Measurements from ENCODE around the gene SHISA4. TPM values are rescaled to one million over a fixed set of nuclear protein-coding genes. Genes with fewer than 3 reads are reported as not detected.
A peak's percentile ranks its signal among the peaks of the same experiment; 100 is the strongest.
"Not testable (repeated sequence)": the region's sequence is repeated elsewhere in the genome, so short reads cannot be mapped to it uniquely, and the experiment has no call there.

SHISA4 gene
- total RNA-seq, 2 experiments from 2014 or later: 0.14 to 0.26 TPM

GRCh38 chr1:201850053-201850397 lies 38.7 kb upstream of the SHISA4 start:
- Mint-ChIP-seq H3K9me3 (ENCODE audit: low read depth) (no peaks in the 10 kb centered on the region), H3K36me3 (ENCODE audit: low read depth) (peaks cover 26% of the 10 kb centered on the region), H3K4me1 (peaks cover 15% of the 10 kb centered on the region), H3K27ac (no peak overlapping the region), H3K4me3 (no peak overlapping the region), H3K27me3 (no peaks in the 10 kb centered on the region)
- DNase-seq (no peak), ATAC-seq (no peak)
- POLR2A ChIA-PET: no interaction called here
- CTCF ChIA-PET: interaction anchor here (1.0 to 2.4 kb wide), 5 partner anchors 8 to 149 kb away, joined by 3 to 8 read pairs (median 4); no protein-coding TSS in a partner anchor
- intact Hi-C loops (cut with DNase I, micrococcal nuclease): no loop called here

DNA sequence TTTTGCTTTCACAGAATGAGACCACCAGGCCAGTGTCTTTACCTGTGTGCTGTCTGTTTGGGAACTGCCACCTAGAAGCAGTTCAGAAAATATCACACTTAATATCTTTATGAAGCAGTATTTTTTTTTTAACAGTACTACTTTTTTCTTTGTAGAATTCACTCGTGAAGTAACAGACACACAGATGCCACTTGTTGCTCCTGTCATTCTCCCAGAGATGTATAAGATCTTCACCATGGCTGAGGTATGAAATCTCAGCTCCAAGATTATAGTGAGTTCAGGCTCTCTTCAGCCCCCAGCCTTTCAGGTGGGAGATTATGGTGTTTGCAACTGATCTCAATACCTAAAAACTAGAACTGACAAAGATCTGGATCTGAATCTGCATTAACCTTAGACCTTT lies 36.7 kb upstream of the SHISA4 start:
- POLR2A ChIA-PET: no interaction called here

GRCh38 chr1:201856722-201857121 lies 32.0 kb upstream of the SHISA4 start:
- H3K27me3 Mint-ChIP-seq, POLR2A ChIA-PET: not testable (repeated sequence)
- CTCF ChIA-PET: interaction anchor here (0.6 to 1.8 kb wide), 5 partner anchors 11 to 116 kb away, joined by 3 to 5 read pairs (median 3); no protein-coding TSS in a partner anchor

More for the DNA sequence above, 36.7 kb upstream of the SHISA4 start:
- H3K27me3 Mint-ChIP-seq: no peaks in the 10 kb centered on the region
- H3K36me3 Mint-ChIP-seq (ENCODE audit: low read depth): peaks cover 41% of the 10 kb centered on the region
- DNase-seq: no peak
- intact Hi-C loops (cut with DNase I, micrococcal nuclease): no loop called here
- no peak overlapping the region for H3K4me3 Mint-ChIP-seq
- H3K4me1 Mint-ChIP-seq: peaks cover 5% of the 10 kb centered on the region
- H3K27ac Mint-ChIP-seq: no peak overlapping the region
- CTCF ChIA-PET: interaction anchor here (0.6 to 2.4 kb wide), 2 partner anchors 38 to 44 kb away, joined by 3 to 8 read pairs; no protein-coding TSS in a partner anchor
- no peaks in the 10 kb centered on the region for H3K9me3 Mint-ChIP-seq (ENCODE audit: low read depth)
- no peak for ATAC-seq

GRCh38 chr1:201859424-201859823 lies 29.3 kb upstream of the SHISA4 start:
- CTCF ChIA-PET: interaction anchor here (0.8 to 1.9 kb wide), 2 partner anchors 8 to 36 kb away, joined by 3 to 5 read pairs; no protein-coding TSS in a partner anchor

More at GRCh38 chr1:201856722-201857121, 32.0 kb upstream of the SHISA4 start:
- ATAC-seq; H3K27ac Mint-ChIP-seq; H3K4me3 Mint-ChIP-seq; intact Hi-C loops (cut with DNase I, micrococcal nuclease); H3K4me1 Mint-ChIP-seq; DNase-seq; H3K9me3 Mint-ChIP-seq (ENCODE audit: low read depth): not testable (repeated sequence)
- H3K36me3 Mint-ChIP-seq (ENCODE audit: low read depth): peaks cover 54% of the 10 kb centered on the region

DNA sequence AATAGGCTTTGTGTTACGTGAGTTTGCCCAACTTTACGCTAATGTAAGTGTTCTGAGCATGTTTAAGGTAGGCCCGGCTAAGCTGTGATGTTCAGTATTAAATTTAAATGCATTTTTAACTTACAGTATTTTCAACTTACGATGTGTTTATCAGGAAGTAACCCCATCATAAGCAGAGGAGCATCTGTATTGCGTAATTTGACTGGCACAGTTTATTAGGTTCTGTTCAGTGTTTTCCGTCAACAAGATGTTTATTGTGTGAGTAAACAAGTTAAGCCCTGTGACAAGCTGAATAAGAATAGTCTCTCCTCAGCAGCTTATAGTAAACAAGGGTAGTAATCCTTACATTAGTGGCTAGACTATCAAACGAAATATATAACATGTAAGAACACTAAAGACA lies 27.2 kb upstream of the SHISA4 start:
- POLR2A ChIA-PET: no interaction called here
- Mint-ChIP-seq H3K36me3 (ENCODE audit: low read depth) (peaks cover 36% of the 10 kb centered on the region), H3K9me3 (ENCODE audit: low read depth) (no peaks in the 10 kb centered on the region), H3K27ac (no peak overlapping the region), H3K27me3 (no peaks in the 10 kb centered on the region), H3K4me1 (no peaks in the 10 kb centered on the region), H3K4me3 (no peak overlapping the region)
- no peak for DNase-seq
- intact Hi-C loops (cut with DNase I, micrococcal nuclease): no loop called here
- ATAC-seq: no peak
- CTCF ChIA-PET: interaction anchor here (0.6 to 1.4 kb wide), 2 partner anchors 13 to 76 kb away, joined by 3 to 11 read pairs; no protein-coding TSS in a partner anchor

More at GRCh38 chr1:201859424-201859823, 29.3 kb upstream of the SHISA4 start:
- Mint-ChIP-seq H3K4me3 (no peak overlapping the region), H3K9me3 (ENCODE audit: low read depth) (no peaks in the 10 kb centered on the region), H3K4me1 (no peaks in the 10 kb centered on the region), H3K36me3 (ENCODE audit: low read depth) (peaks cover 47% of the 10 kb centered on the region), H3K27ac (no peak overlapping the region), H3K27me3 (no peaks in the 10 kb centered on the region)
- ATAC-seq (no peak), DNase-seq (no peak)
- POLR2A ChIA-PET: no interaction called here
- intact Hi-C loops (cut with DNase I, micrococcal nuclease): no loop called here

GRCh38 chr1:201870397-201870796 lies 18.3 kb upstream of the SHISA4 start:
- CTCF ChIA-PET: interaction anchor here (0.6 to 1.1 kb wide), 2 partner anchors 41 to 63 kb away, joined by 3 read pairs; partner anchors contain the start of gene IPO9
- H3K9me3 Mint-ChIP-seq (ENCODE audit: low read depth): no peaks in the 10 kb centered on the region
- no peaks in the 10 kb centered on the region for H3K4me1 Mint-ChIP-seq
- POLR2A ChIA-PET: no interaction called here
- no peak overlapping the region for H3K27ac Mint-ChIP-seq
- no peak for DNase-seq
- no peaks in the 10 kb centered on the region for H3K27me3 Mint-ChIP-seq
- intact Hi-C loops (cut with DNase I, micrococcal nuclease): no loop called here
- no peak for ATAC-seq
- peaks cover 60% of the 10 kb centered on the region for H3K36me3 Mint-ChIP-seq (ENCODE audit: low read depth)
- no peak overlapping the region for H3K4me3 Mint-ChIP-seq

DNA sequence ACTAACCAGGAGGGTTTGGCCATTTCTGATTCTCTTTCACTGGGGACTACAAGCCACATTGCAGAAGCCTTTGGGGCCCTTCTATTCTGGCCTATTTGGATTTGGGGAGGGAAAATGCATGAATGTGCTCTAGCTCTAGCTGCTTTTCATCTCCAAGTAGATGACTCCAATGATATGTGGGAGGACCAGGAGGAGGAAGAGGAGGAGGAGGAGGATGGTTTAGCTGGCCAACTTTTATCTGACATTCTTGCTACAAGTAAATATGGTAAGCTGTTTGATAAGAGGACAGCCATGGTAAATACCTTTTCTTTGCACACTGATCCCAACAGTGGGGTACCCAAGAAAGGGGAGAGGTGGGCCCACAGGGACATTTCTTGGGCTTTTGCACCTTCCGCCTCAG lies 14.0 kb upstream of the SHISA4 start:
- DNase-seq (no peak), ATAC-seq (no peak)
- Mint-ChIP-seq H3K27ac (no peak overlapping the region), H3K27me3 (no peaks in the 10 kb centered on the region), H3K4me1 (no peaks in the 10 kb centered on the region), H3K36me3 (ENCODE audit: low read depth) (peaks cover 46% of the 10 kb centered on the region), H3K4me3 (no peak overlapping the region), H3K9me3 (ENCODE audit: low read depth) (no peaks in the 10 kb centered on the region)
- intact Hi-C loops (cut with DNase I, micrococcal nuclease): loop anchor here in 1 of 2 experiments (5.0 kb wide), 1 partner anchor 98 kb away; no protein-coding TSS in a partner anchor
- ChIA-PET CTCF (interaction anchor here (0.7 to 1.5 kb wide), 2 partner anchors 21 to 92 kb away, joined by 5 read pairs; no protein-coding TSS in a partner anchor), POLR2A (interaction anchor here (0.5 kb wide), 1 partner anchor 351 kb away, joined by 3 read pairs; no protein-coding TSS in a partner anchor)

DNA sequence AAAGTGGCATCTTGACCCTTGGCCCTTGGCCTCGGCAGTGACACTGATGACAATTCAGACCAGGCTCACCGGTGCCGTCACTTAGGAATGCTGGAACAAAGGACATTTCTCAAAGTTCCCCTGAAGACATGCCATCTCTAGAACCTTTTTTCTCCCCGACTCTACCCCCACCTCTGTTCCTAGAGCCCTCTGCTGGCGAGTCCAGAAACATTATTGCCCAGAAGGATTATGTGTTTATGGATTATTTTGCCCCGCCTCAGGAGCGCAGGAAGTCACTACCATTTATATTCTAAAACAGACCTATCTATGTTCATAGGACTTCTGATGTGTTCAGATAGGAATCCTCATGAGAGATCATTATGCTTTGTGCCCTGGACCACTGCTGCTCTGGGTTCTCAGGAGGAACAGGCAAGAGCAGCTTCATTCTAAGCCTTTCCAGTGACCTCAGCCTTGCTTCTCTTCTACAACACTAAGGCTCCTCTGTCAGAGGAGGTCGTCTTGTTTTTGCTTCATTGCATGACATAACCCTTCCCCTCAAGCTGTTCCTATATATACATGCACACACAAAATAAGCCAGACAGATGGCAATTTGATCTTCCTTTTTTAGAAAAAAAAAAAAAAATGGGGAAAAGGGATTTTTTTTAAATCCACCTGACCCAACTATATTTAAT lies 12.4 kb upstream of the SHISA4 start:
- POLR2A ChIA-PET: no interaction called here
- Mint-ChIP-seq H3K27ac (no peak overlapping the region), H3K9me3 (ENCODE audit: low read depth) (no peaks in the 10 kb centered on the region), H3K4me3 (no peak overlapping the region), H3K27me3 (no peaks in the 10 kb centered on the region), H3K4me1 (no peaks in the 10 kb centered on the region), H3K36me3 (ENCODE audit: low read depth) (peaks cover 38% of the 10 kb centered on the region)
- intact Hi-C loops (cut with DNase I, micrococcal nuclease): loop anchor here in 1 of 2 experiments (5.0 kb wide), 1 partner anchor 96 kb away; no protein-coding TSS in a partner anchor
- no peak for DNase-seq
- CTCF ChIA-PET: interaction anchor here (0.6 kb wide), 1 partner anchor 38 kb away, joined by 4 read pairs; no protein-coding TSS in a partner anchor
- no peak for ATAC-seq

DNA sequence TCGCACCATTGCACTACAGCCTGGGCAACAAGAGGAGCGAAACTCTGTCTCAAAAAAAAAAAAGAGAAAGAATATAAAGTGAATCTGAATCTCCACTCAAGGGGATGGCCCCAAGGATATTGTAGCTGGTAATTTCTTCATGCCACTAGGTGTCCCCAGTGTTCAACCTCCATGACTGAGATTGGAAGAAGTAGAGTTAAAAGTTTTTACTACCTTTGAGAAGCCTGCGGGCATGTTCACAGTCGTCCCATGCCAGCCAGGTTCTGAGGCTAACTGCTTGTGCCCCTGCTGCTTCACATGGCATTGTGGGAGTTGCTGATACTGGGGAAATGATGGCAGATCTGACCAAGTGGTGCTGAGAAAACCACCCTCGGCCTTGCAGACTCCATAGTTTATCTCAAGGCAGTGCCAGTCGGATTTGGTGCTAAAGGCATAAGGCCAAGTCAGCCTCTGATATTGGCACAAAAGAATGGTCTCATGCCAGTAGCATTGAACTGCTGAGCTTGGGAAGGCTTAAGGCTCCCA lies 10.8 kb upstream of the SHISA4 start:
- H3K4me3 Mint-ChIP-seq: no peak overlapping the region
- no peaks in the 10 kb centered on the region for H3K27me3 Mint-ChIP-seq
- H3K36me3 Mint-ChIP-seq (ENCODE audit: low read depth): peaks cover 22% of the 10 kb centered on the region
- H3K4me1 Mint-ChIP-seq: no peaks in the 10 kb centered on the region
- no peaks in the 10 kb centered on the region for H3K9me3 Mint-ChIP-seq (ENCODE audit: low read depth)
- DNase-seq (peak; percentile 44), ATAC-seq (peak; percentile 77)
- H3K27ac Mint-ChIP-seq: no peak overlapping the region
- ChIA-PET CTCF (interaction anchor here (0.7 to 2.6 kb wide), 14 partner anchors 8 to 178 kb away, joined by 3 to 20 read pairs (median 5); partner anchors contain the start of gene SHISA4), POLR2A (interaction anchor here (0.6 to 0.7 kb wide), 2 partner anchors 251 to 294 kb away, joined by 5 to 6 read pairs; no protein-coding TSS in a partner anchor)
- intact Hi-C loops (cut with DNase I, micrococcal nuclease): loop anchor here in 1 of 2 experiments (5.0 kb wide), 1 partner anchor 94 kb away; no protein-coding TSS in a partner anchor

DNA sequence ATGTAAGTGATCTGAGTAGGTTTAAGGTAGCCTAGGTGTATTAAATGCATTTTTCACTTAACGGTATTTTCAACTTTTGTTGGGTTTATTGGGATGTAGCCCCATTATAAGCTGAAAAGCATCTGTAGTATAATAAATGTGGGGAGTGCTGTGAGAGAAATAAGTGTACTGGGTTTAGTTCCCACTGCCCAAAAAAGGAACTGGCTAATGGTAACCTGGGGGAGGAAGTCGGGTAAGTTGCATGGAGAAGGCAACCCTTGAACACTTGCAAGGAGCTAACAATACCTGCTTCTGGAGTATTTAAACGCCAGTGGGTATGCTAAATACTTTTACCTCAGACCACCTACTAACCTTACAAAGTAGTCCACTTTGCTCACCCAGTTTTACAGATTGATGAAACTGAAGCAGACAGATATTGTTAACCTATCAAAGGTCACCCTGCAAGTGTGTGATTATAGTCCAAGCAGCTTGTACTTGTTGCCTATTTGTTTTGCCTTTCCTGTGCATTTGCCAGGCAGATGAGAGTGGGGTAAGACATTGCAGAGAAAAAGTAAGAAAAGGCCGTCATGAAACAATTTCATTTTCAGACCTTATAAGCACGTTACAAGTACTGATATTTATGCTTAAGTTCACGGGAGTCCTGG lies 7.6 kb upstream of the SHISA4 start:
- H3K27ac Mint-ChIP-seq: no peak overlapping the region
- DNase-seq: no peak
- no peaks in the 10 kb centered on the region for H3K9me3 Mint-ChIP-seq (ENCODE audit: low read depth)
- no peak for ATAC-seq
- POLR2A ChIA-PET: no interaction called here
- peaks cover 4% of the 10 kb centered on the region for H3K4me1 Mint-ChIP-seq
- H3K27me3 Mint-ChIP-seq: no peaks in the 10 kb centered on the region
- peaks cover 2% of the 10 kb centered on the region for H3K36me3 Mint-ChIP-seq (ENCODE audit: low read depth)
- intact Hi-C loops (cut with DNase I, micrococcal nuclease): no loop called here
- H3K4me3 Mint-ChIP-seq: no peak overlapping the region
- CTCF ChIA-PET: interaction anchor here (0.7 to 3.9 kb wide), 8 partner anchors 9 to 260 kb away, joined by 3 to 26 read pairs (median 4); no protein-coding TSS in a partner anchor

- ChIA-PET POLR2A (no interaction called here), CTCF (interaction anchor here (0.8 to 3.9 kb wide), 5 partner anchors 14 to 259 kb away, joined by 3 to 26 read pairs (median 10); no protein-coding TSS in a partner anchor)
- intact Hi-C loops (cut with DNase I, micrococcal nuclease): no loop called here
- Mint-ChIP-seq H3K27ac (no peak overlapping the region), H3K9me3 (ENCODE audit: low read depth) (no peaks in the 10 kb centered on the region), H3K4me3 (no peak overlapping the region), H3K36me3 (ENCODE audit: low read depth) (peaks cover 2% of the 10 kb centered on the region), H3K4me1 (peaks cover 4% of the 10 kb centered on the region), H3K27me3 (peaks cover 1% of the 10 kb centered on the region)
- no peak for DNase-seq
- ATAC-seq: no peak
These were observed 7.1 kb upstream of the SHISA4 start for GRCh38 chr1:201881617-201882016.

Measured in activated CD4-positive, alpha-beta T cell treated with anti-CD3 and anti-CD28 coated beads for 36 hours (primary cell).